PC-3 (cell line): Measurements from ENCODE around the gene TCF7L1.

Experiments
- EZH2 ChIP-seq: fragments of 300-600 bp; sonication (generic); IDR thresholded peaks from one replicate; pipeline ENCODE4 v1.6.1; 2017; ENCODE audit warnings: antibody characterized with exemption, mild to moderate bottlenecking, low read length; ENCODE audit not compliant: unreplicated experiment
- EZH2phosphoT487 ChIP-seq: fragments of 300-600 bp; sonication (generic); IDR thresholded peaks from 2 replicates; pipeline ENCODE4 v1.6.1; 2018; ENCODE audit warnings: mild to moderate bottlenecking, antibody characterized with exemption, low read length, borderline replicate concordance
- TF ChIP-seq, protein P1 (sequence below): fragments of 300-600 bp; sonication (generic); conservative IDR thresholded peaks from 2 replicates; pipeline ENCODE4 v1.5.1; 2017; ENCODE audit warnings: antibody characterized with exemption, low read depth, mild to moderate bottlenecking, low read length

DNA sequence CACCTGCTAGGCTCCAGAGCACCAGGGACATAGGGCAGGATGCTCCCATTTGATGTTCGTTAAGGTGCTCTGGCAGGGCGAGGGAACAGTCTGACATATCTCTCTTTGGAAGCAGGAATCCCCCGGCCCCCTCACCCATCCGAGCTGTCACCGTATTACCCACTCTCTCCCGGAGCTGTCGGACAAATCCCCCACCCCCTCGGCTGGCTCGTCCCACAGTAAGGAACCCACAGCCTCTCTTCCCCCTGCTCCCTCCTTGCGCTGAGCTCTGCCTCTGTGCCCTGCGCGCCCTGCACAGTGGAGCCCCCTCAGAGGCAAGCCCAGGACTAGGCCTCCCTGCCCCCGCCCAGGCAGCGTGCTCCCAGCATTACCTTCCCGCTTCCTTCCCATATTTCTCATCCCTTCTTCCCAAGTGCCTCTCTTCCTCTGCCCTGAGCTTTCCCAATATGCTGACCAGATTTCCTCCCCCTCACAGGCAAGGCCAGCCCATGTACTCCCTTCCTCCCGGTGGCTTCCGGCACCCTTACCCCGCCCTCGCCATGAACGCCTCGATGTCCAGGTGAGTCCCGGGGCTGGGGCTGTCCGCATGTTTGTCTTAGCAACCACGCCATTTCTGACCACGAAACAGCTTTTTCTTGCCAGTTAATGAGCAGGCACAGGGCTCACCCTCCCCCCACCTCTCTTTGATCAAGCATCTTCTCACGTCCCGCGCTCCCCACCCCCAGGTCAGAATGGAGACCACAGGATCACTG, 170.8 kb downstream of the TCF7L1 start:
- TF ChIP-seq EZH2, result no peak
- TF ChIP-seq, protein P1, sequence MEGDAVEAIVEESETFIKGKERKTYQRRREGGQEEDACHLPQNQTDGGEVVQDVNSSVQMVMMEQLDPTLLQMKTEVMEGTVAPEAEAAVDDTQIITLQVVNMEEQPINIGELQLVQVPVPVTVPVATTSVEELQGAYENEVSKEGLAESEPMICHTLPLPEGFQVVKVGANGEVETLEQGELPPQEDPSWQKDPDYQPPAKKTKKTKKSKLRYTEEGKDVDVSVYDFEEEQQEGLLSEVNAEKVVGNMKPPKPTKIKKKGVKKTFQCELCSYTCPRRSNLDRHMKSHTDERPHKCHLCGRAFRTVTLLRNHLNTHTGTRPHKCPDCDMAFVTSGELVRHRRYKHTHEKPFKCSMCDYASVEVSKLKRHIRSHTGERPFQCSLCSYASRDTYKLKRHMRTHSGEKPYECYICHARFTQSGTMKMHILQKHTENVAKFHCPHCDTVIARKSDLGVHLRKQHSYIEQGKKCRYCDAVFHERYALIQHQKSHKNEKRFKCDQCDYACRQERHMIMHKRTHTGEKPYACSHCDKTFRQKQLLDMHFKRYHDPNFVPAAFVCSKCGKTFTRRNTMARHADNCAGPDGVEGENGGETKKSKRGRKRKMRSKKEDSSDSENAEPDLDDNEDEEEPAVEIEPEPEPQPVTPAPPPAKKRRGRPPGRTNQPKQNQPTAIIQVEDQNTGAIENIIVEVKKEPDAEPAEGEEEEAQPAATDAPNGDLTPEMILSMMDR, result no peak
- no peak for TF ChIP-seq EZH2phosphoT487
